H9 (cell line): ENCODE data around the gene KIF23. TPM values are rescaled to one million over a fixed set of nuclear protein-coding genes. Genes with fewer than 3 reads are reported as not detected.

Experiments
- DNase-seq: peaks from one replicate; pipeline ENCODE4 v3.0.0-alpha.2; 2017
- H2AFZ ChIP-seq: one replicate; pipeline ENCODE4 v1.6.1; 2013; ENCODE audit warnings: mild to moderate bottlenecking, low read length, control low read depth, moderate library complexity
- H2AK5ac ChIP-seq: 2 replicates; pipeline ENCODE4 v1.6.1; 2013; ENCODE audit warnings: low read length, control low read depth, mixed read lengths; ENCODE audit not compliant: insufficient read length
- H2BK120ac ChIP-seq: one replicate; pipeline ENCODE4 v1.6.1; 2013; ENCODE audit warnings: low read depth, mild to moderate bottlenecking, low read length, control low read depth, inconsistent platforms; ENCODE audit not compliant: poor library complexity, severe bottlenecking
- H2BK12ac ChIP-seq: 2 replicates; pipeline ENCODE4 v1.6.1; 2013; ENCODE audit warnings: low read length, control low read depth, mixed read lengths, low read depth; ENCODE audit not compliant: insufficient read length
- H2BK15ac ChIP-seq: 2 replicates; pipeline ENCODE4 v1.6.1; 2013; ENCODE audit warnings: low read depth, low read length, control low read depth
- H2BK20ac ChIP-seq: one replicate; pipeline ENCODE4 v1.6.1; 2013; ENCODE audit warnings: low read depth, mild to moderate bottlenecking, low read length, control low read depth, inconsistent platforms; ENCODE audit not compliant: poor library complexity, severe bottlenecking
- H2BK5ac ChIP-seq: 2 replicates; pipeline ENCODE4 v1.6.1; 2013; ENCODE audit warnings: low read length, control low read depth, mixed read lengths; ENCODE audit not compliant: insufficient read length
- H3K14ac ChIP-seq: 2 replicates; pipeline ENCODE4 v1.6.1; 2013; ENCODE audit warnings: low read length, control low read depth; ENCODE audit not compliant: insufficient read depth
- H3K18ac ChIP-seq: 2 replicates; pipeline ENCODE4 v1.6.1; 2013; ENCODE audit warnings: low read depth, mild to moderate bottlenecking, mixed read lengths, low read length, control low read depth; ENCODE audit not compliant: insufficient read length
- H3K23ac ChIP-seq: 2 replicates; pipeline ENCODE4 v1.6.1; 2013; ENCODE audit warnings: low read length, control low read depth, mixed read lengths, low read depth; ENCODE audit not compliant: insufficient read length
- H3K23me2 ChIP-seq: 2 replicates; pipeline ENCODE4 v1.6.1; 2013; ENCODE audit warnings: low read depth, mild to moderate bottlenecking, mixed read lengths, low read length, control low read depth; ENCODE audit not compliant: insufficient read length, poor library complexity, severe bottlenecking
- H3K27ac ChIP-seq: 2 replicates; pipeline ENCODE4 v1.5.1; 2013; ENCODE audit warnings: low read length, control low read depth, mixed read lengths, low read depth; ENCODE audit not compliant: insufficient read length
- H3K27me3 ChIP-seq: 2 replicates; pipeline ENCODE4 v1.6.1; 2013; ENCODE audit warnings: low read length, control low read depth, inconsistent platforms; ENCODE audit not compliant: insufficient read depth
- H3K4ac ChIP-seq: 2 replicates; pipeline ENCODE4 v1.6.1; 2013; ENCODE audit warnings: low read depth, mild to moderate bottlenecking, control low read depth, inconsistent platforms, low read length, moderate library complexity
- H3K4me1 ChIP-seq: 2 replicates; pipeline ENCODE4 v1.6.1; 2013; ENCODE audit warnings: low read length, control low read depth, inconsistent platforms; ENCODE audit not compliant: insufficient read depth
- H3K4me2 ChIP-seq: 2 replicates; pipeline ENCODE4 v1.6.1; 2013; ENCODE audit warnings: low read length, control low read depth, mixed read lengths; ENCODE audit not compliant: insufficient read length, insufficient read depth
- H3K56ac ChIP-seq: 2 replicates; pipeline ENCODE4 v1.6.1; 2013; ENCODE audit warnings: low read depth, mild to moderate bottlenecking, mixed read lengths, low read length, control low read depth; ENCODE audit not compliant: insufficient read length
- H3K79me1 ChIP-seq: 2 replicates; pipeline ENCODE4 v1.6.1; 2013; ENCODE audit warnings: low read depth, mild to moderate bottlenecking, moderate library complexity, low read length, control low read depth, inconsistent platforms; ENCODE audit not compliant: insufficient read depth, poor library complexity, severe bottlenecking
- H3K79me2 ChIP-seq: 2 replicates; pipeline ENCODE4 v1.6.1; 2013; ENCODE audit warnings: low read length, control low read depth, inconsistent platforms; ENCODE audit not compliant: insufficient read depth
- H3K9ac ChIP-seq: 2 replicates; pipeline ENCODE4 v1.6.1; 2013; ENCODE audit warnings: low read length, control low read depth, mixed read lengths; ENCODE audit not compliant: insufficient read length; ENCODE audit errors: extremely low read depth
- H3K9me3 ChIP-seq: one replicate; pipeline ENCODE4 v1.6.1; 2013; ENCODE audit warnings: low read depth, low read length, inconsistent platforms; ENCODE audit not compliant: control insufficient read depth
- H3T11ph ChIP-seq: one replicate; pipeline ENCODE4 v1.6.1; 2013; ENCODE audit warnings: mild to moderate bottlenecking, low read length, control low read depth, inconsistent platforms
- H4K20me1 ChIP-seq: one replicate; pipeline ENCODE4 v1.6.1; 2013; ENCODE audit not compliant: control insufficient read depth, insufficient read length, insufficient read depth
- H4K5ac ChIP-seq: 2 replicates; pipeline ENCODE4 v1.6.1; 2013; ENCODE audit warnings: low read depth, mild to moderate bottlenecking, mixed read lengths, low read length, control low read depth; ENCODE audit not compliant: insufficient read length
- H4K8ac ChIP-seq: replicated peaks from 2 replicates; pipeline ENCODE4 v1.6.1; 2013; ENCODE audit warnings: low read length, control low read depth, mixed read lengths, low read depth; ENCODE audit not compliant: insufficient read length
- H4K91ac ChIP-seq: 2 replicates; pipeline ENCODE4 v1.6.1; 2013; ENCODE audit warnings: low read depth, mild to moderate bottlenecking, moderate library complexity, mixed read lengths, low read length, control low read depth; ENCODE audit not compliant: insufficient read length
- H3K27ac Mint-ChIP-seq, 3 experiments: 2 replicates in 2 of 3; 3 replicates in 1 of 3; pipeline ENCODE4 v1.8.0; 2020 to 2021; ENCODE audit warnings: mixed read lengths in 3 of 3, mild to moderate bottlenecking in 1 of 3, moderate library complexity in 1 of 3
- H3K27me3 Mint-ChIP-seq: 2 replicates; pipeline ENCODE4 v1.8.0; 2021; ENCODE audit warnings: low read depth, mild to moderate bottlenecking, moderate library complexity, mixed read lengths
- H3K36me3 Mint-ChIP-seq, 3 experiments: 2 replicates in 2 of 3; 3 replicates in 1 of 3; pipeline ENCODE4 v1.8.0; 2020 to 2021; ENCODE audit warnings: low read depth in 3 of 3, mixed read lengths in 3 of 3; ENCODE audit not compliant: insufficient read depth in 1 of 3
- H3K4me1 Mint-ChIP-seq, 2 experiments: 2 replicates each; pipeline ENCODE4 v1.8.0; 2020; ENCODE audit warnings: mixed read lengths in 2 of 2
- H3K4me3 Mint-ChIP-seq, 2 experiments: 2 replicates in 1 of 2; 3 replicates in 1 of 2; pipeline ENCODE4 v1.8.0; 2020 to 2021; ENCODE audit warnings: mild to moderate bottlenecking in 2 of 2, mixed read lengths in 2 of 2, moderate library complexity in 1 of 2
- H3K9me3 Mint-ChIP-seq, 2 experiments: 2 replicates in 1 of 2; 3 replicates in 1 of 2; pipeline ENCODE4 v1.8.0; 2020; ENCODE audit warnings: mild to moderate bottlenecking in 2 of 2, mixed read lengths in 2 of 2, moderate library complexity in 1 of 2
- CTCF ChIP-seq: fragments of 200-600 bp; sonication (generic); conservative IDR thresholded peaks from 3 replicates; pipeline ENCODE4 v1.8.0; 2021; ENCODE audit warnings: antibody characterized with exemption, mild to moderate bottlenecking
- WGBS: extraction: QIAGEN DNeasy Blood & Tissue Kit; methylation state at CpG from one replicate; pipeline ENCODE4 v1.1.7; 2013; ENCODE audit warnings: missing lambda C conversion rate, low lambda C conversion rate, mixed read lengths; ENCODE audit not compliant: insufficient read length; ENCODE audit errors: extremely low coverage; 5-methylcytosine and 5-hydroxymethylcytosine counted together
- total RNA-seq: library from RNA; stranded (reverse); gene quantifications from 2 replicates; pipeline ENCODE4 v1.2.1, GENCODE V29; 2021

Gene KIF23
- total RNA-seq, 1 experiment from 2014 or later = 55.4 TPM

- Histone ChIP-seq H3K56ac (no peak overlapping the region), H3K4me1 (no peaks in the 10 kb centered on the region), H3K4me2 (no peak overlapping the region), H2BK15ac (no peak overlapping the region), H3K23me2 (no peaks in the 10 kb centered on the region), H3K4ac (no peak overlapping the region), H4K5ac (no peak overlapping the region), H4K8ac (no peak overlapping the region), H2BK5ac (no peak overlapping the region), H4K91ac (no peak overlapping the region), H2BK20ac (no peak overlapping the region), H3K14ac (no peak overlapping the region), H3K27ac (no peak overlapping the region), H3K27me3 (no peaks in the 10 kb centered on the region), H3T11ph (no peak overlapping the region), H2BK12ac (no peak overlapping the region), H3K23ac (no peak overlapping the region), H4K20me1 (no peaks in the 10 kb centered on the region), H3K9me3 (no peaks in the 10 kb centered on the region), H3K79me2 (no peaks in the 10 kb centered on the region), H3K9ac (no peak overlapping the region), H2BK120ac (no peak overlapping the region), H3K18ac (no peak overlapping the region), H3K79me1 (no peaks in the 10 kb centered on the region), H2AFZ (no peak overlapping the region), H2AK5ac (no peak overlapping the region)
- Mint-ChIP-seq H3K4me1 (0 out of 4 replicates have a peak, but pooled peaks cover 0 to 3% of the 10 kb centered on the region in 2 experiments), H3K27ac (no peak overlapping the region), H3K27me3 (no peaks in the 10 kb centered on the region), H3K9me3 (no peaks in the 10 kb centered on the region), H3K36me3 (no peaks in the 10 kb centered on the region), H3K4me3 (no peak overlapping the region)
- no peak for DNase-seq
- WGBS = no CpG with 5 or more reads among the region's 3 CpGs
- no peak for TF ChIP-seq CTCF
Measured at GRCh38 chr15:69405110-69405509, 9.0 kb upstream of the KIF23 start.
